Measurements from ENCODE around the gene WNK2.

Gene WNK2

DNA sequence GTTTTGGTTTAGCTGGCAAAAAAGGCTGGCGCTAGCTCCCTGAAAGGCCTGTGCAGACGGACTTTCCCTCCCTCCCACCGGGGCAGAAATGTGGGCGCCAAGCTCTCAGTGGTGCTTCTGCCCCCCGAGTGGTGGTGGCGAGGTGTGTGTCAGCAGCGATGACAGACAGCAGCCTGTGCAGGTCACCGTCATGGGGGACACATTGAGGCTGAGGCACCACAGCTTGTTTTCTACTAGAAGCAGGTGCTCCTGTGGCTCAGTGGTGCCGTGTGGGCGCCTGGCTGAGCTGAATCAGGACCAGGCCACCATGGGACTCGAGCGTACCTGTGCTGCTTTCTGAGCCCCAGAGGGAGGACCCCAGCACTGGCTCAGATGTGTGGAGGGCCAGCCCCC is 6.2 kb downstream of the WNK2 start:
- DNase-seq (ENCODE audit: low read depth): no peak
- TF ChIP-seq POLR2A (IDR thresholded peaks at IDR 0.05; ENCODE audit: extremely low read depth, insufficient read length) (no peak), MYC (IDR thresholded peaks at IDR 0.05; ENCODE audit: low read depth, low read length) (no peak)
- TF ChIP-seq, protein P1, sequence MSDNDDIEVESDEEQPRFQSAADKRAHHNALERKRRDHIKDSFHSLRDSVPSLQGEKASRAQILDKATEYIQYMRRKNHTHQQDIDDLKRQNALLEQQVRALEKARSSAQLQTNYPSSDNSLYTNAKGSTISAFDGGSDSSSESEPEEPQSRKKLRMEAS (IDR thresholded peaks at IDR 0.05; ENCODE audit: low read depth, low read length): no peak
- TF ChIP-seq, protein P2, sequence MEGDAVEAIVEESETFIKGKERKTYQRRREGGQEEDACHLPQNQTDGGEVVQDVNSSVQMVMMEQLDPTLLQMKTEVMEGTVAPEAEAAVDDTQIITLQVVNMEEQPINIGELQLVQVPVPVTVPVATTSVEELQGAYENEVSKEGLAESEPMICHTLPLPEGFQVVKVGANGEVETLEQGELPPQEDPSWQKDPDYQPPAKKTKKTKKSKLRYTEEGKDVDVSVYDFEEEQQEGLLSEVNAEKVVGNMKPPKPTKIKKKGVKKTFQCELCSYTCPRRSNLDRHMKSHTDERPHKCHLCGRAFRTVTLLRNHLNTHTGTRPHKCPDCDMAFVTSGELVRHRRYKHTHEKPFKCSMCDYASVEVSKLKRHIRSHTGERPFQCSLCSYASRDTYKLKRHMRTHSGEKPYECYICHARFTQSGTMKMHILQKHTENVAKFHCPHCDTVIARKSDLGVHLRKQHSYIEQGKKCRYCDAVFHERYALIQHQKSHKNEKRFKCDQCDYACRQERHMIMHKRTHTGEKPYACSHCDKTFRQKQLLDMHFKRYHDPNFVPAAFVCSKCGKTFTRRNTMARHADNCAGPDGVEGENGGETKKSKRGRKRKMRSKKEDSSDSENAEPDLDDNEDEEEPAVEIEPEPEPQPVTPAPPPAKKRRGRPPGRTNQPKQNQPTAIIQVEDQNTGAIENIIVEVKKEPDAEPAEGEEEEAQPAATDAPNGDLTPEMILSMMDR (IDR thresholded peaks at IDR 0.05; ENCODE audit: low read depth, low read length): no peak
- H3K4me3 ChIP-seq (ENCODE audit: low read depth, low read length): no peak overlapping the region

DNA sequence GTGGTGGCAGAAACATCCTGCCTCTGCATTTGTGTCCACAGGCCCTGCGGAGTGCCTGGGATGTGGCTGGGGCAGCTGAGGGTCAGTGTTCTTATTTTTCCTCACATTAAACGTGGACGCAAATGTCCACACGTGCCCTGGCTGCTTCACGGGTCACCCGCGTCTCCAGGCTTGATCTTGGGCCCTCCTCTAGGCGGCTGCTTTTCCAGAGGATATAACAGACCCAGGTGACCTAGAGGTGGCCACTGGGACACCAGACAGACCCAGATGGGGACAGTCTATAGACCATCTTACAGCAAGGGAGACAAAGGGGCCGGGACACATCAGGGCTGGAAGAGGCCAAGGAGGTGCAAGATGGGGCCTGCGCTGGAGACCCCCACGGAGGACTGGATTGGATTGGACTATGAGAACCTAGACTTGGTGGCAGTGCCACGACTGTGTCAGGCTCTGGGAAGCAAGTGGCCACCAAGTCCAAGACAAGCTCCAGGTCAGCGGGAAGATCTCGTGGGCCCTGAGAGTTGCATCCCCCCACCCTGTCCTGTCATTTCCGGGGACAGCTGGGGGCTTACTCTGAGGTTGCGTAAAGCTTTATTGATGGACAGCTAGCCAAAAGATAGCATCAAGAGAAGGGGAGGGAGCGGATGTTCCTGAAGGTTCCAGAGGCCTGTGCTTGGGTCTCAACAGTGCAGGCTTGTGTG is 6.9 kb downstream of the WNK2 start:
- no peak overlapping the region for H3K4me3 ChIP-seq (ENCODE audit: low read depth, low read length)
- no peak for DNase-seq (ENCODE audit: low read depth)
- no peak for TF ChIP-seq MYC (IDR thresholded peaks at IDR 0.05; ENCODE audit: low read depth, low read length)
- TF ChIP-seq, protein P1 (IDR thresholded peaks at IDR 0.05; ENCODE audit: low read depth, low read length): no peak
- no peak for TF ChIP-seq POLR2A (IDR thresholded peaks at IDR 0.05; ENCODE audit: extremely low read depth, insufficient read length)
- TF ChIP-seq, protein P2 (IDR thresholded peaks at IDR 0.05; ENCODE audit: low read depth, low read length): no peak

DNA sequence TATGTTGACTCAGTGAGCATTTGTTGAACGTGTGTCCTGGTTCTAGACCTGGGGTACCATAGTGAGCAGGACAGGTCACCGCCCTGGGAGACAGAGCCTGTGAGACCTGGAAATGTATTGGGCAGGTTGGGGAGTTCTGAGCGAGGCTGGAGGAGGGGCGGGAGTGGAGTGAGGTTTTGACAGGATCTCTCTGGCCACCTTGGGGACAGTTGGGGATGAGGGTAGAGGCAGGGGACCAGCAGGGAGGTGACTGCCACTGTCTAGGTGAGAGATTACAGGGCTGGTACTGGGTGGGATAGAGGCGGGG is 7.4 kb downstream of the WNK2 start:
- DNase-seq (ENCODE audit: low read depth): no peak
- no peak overlapping the region for H3K4me3 ChIP-seq (ENCODE audit: low read depth, low read length)
- TF ChIP-seq POLR2A (IDR thresholded peaks at IDR 0.05; ENCODE audit: extremely low read depth, insufficient read length): no peak
- TF ChIP-seq, protein P1 (IDR thresholded peaks at IDR 0.05; ENCODE audit: low read depth, low read length): no peak
- TF ChIP-seq, protein P2 (IDR thresholded peaks at IDR 0.05; ENCODE audit: low read depth, low read length): no peak
- no peak for TF ChIP-seq MYC (IDR thresholded peaks at IDR 0.05; ENCODE audit: low read depth, low read length)

DNA sequence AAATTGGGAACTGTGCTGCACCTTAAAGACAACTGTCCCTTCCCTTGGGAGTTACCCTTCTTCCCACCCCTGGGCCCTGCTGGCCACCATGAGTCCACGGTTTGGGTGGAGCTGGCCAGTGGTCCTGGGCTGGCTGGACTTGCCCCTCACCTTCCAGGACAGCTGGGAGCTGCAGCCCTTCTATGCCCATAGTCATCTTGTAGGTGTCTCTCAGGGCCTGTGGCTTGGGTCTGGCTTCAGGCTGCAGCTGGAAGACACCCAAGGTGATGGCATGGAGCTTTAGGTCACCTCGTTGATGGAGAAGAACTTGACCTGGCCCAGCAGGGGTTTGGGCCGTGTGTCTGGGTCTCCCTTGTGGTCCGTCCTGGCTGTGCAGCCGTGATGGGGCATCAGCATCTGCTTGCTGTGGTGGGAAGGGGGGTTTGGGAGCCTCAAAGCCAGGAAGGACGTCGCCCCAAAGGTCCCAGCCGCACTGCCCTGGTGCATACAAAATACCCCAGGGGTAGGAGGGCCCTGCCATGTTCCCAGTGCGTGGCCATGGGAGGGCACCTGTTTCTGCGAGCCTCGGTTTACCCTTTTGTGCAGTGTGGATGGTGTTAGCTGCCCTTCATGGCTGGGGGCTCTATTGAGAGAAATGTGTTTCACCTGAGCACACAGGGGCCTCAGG is 8.9 kb downstream of the WNK2 start:
- TF ChIP-seq, protein P2 (IDR thresholded peaks at IDR 0.05; ENCODE audit: low read depth, low read length): no peak
- no peak for TF ChIP-seq POLR2A (IDR thresholded peaks at IDR 0.05; ENCODE audit: extremely low read depth, insufficient read length)
- no peak for TF ChIP-seq MYC (IDR thresholded peaks at IDR 0.05; ENCODE audit: low read depth, low read length)
- TF ChIP-seq, protein P1 (IDR thresholded peaks at IDR 0.05; ENCODE audit: low read depth, low read length): no peak
- no peak overlapping the region for H3K4me3 ChIP-seq (ENCODE audit: low read depth, low read length)
- no peak for DNase-seq (ENCODE audit: low read depth)

DNA sequence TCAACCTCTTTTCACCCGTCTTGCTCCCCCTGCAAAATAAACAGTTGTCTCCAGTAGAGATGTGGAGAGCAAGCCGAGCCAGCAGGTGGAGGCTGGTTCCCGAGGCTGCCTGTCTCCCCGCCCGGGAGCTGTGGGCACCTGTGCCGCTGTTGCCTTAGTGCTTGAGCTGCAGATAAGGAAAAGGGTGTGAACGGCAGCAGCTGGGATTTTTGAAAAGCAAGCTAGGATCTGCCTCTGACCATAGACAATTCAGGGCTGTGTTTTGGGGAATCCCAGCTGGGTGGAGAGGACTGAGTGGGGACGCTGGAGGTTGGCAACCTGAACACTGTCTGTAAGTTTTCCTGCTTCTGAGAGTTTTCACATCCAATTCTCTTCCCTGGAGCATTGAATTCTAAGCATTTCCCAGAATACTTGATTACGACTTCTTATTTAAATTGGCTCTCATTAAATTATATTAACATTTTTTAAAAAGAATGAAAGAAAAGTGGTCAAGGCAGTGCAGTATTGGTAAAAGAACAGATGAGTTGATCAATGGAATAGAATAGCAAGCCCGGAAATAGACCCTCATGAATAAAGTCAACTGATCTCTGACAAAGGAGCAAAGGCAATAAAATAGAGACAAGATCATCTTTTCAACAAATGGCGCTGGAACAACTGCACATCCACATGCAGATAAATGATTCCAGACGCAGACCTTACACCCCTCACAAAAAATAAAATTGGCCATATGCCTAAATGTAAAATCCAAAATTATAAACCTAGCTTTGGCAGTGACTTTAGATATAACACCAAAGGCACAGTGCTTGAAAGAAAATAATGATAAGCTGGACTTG is 9.7 kb downstream of the WNK2 start:
- no peak overlapping the region for H3K4me3 ChIP-seq (ENCODE audit: low read depth, low read length)
- DNase-seq (ENCODE audit: low read depth): no peak
- TF ChIP-seq, protein P2 (IDR thresholded peaks at IDR 0.05; ENCODE audit: low read depth, low read length): no peak
- TF ChIP-seq MYC (IDR thresholded peaks at IDR 0.05; ENCODE audit: low read depth, low read length) (no peak), POLR2A (IDR thresholded peaks at IDR 0.05; ENCODE audit: extremely low read depth, insufficient read length) (no peak)
- TF ChIP-seq, protein P1 (IDR thresholded peaks at IDR 0.05; ENCODE audit: low read depth, low read length): no peak
